ENCODE results near the gene MPC1L. TPM values are rescaled to one million over a fixed set of nuclear protein-coding genes. Genes with fewer than 3 reads are reported as not detected.

The MPC1L gene
- total and polyA plus RNA-seq, 2 of the 4 experiments (the other 2 are of a cell fraction), result not detected

GRCh38 chrX:40671126-40671525, 47.9 kb downstream of the MPC1L start:
- no peak for TF ChIP-seq CEBPB (IDR thresholded peaks at IDR 0.05; ENCODE audit: low read depth, low read length)
- TF ChIP-seq CTCF (conservative IDR thresholded peaks at IDR 0.05; ENCODE audit: low read depth, low read length), result no peak
- no peak for TF ChIP-seq MAZ (IDR thresholded peaks at IDR 0.05; ENCODE audit: borderline replicate concordance, low read depth, low read length)
- TF ChIP-seq NFE2L2 (IDR thresholded peaks at IDR 0.05; ENCODE audit: low read depth, low read length), result no peak
- TF ChIP-seq ELK1 (IDR thresholded peaks at IDR 0.05; ENCODE audit: borderline replicate concordance, low read depth, low read length), result no peak
- TF ChIP-seq FOS (IDR thresholded peaks at IDR 0.05; ENCODE audit: low read depth, low read length), result no peak
- no peak for TF ChIP-seq MXI1 (IDR thresholded peaks at IDR 0.05; ENCODE audit: borderline replicate concordance, low read depth, low read length)
- TF ChIP-seq CHD1 (IDR thresholded peaks at IDR 0.05; ENCODE audit: low read depth, low read length), result no peak
- TF ChIP-seq RFX5 (IDR thresholded peaks at IDR 0.05; ENCODE audit: low read depth, low read length), result no peak
- TF ChIP-seq BHLHE40 (IDR thresholded peaks at IDR 0.05; ENCODE audit: low read depth, low read length), result no peak
- no peak for TF ChIP-seq MAFK (IDR thresholded peaks at IDR 0.05; ENCODE audit: low read depth, low read length)
- no peak for TF ChIP-seq USF2 (IDR thresholded peaks at IDR 0.05; ENCODE audit: low read depth, low read length)
- no peak for TF ChIP-seq SMC3 (IDR thresholded peaks at IDR 0.05; ENCODE audit: low read depth, low read length)
- Histone ChIP-seq H3K9ac (ENCODE audit: low read depth, low read length) (no peak overlapping the region), H2AFZ (replicated peaks; ENCODE audit: low read length, poor library complexity) (no peak overlapping the region), H2BK120ac (ENCODE audit: low read depth, low read length) (no peak overlapping the region), H2AK9ac (replicated peaks; ENCODE audit: low read depth, low read length, poor library complexity) (no peak overlapping the region), H3K4me2 (ENCODE audit: low read depth, low read length) (no peak overlapping the region), H2BK5ac (ENCODE audit: low read depth, low read length, poor library complexity, severe bottlenecking) (no peak overlapping the region), H3K79me1 (ENCODE audit: low read depth in 1 of 2, low read length in 2 of 2) (no peaks in the 10 kb centered on the region), H2BK20ac (ENCODE audit: low read depth, low read length) (no peak overlapping the region), H3K36me3 (ENCODE audit: control insufficient read depth, insufficient read depth, low read length) (peaks cover 19% of the 10 kb centered on the region), H3K9me3 (ENCODE audit: control insufficient read depth, insufficient read depth, low read length) (no peaks in the 10 kb centered on the region), H4K8ac (ENCODE audit: low read depth in 2 of 2, low read length in 2 of 2) (no peak overlapping the region), H3K18ac (ENCODE audit: low read depth, low read length) (no peak overlapping the region), H4K20me1 (ENCODE audit: insufficient read depth, low read length) (no peaks in the 10 kb centered on the region), H2BK15ac (ENCODE audit: low read depth, low read length) (no peak overlapping the region), H3K4me3 (ENCODE audit: insufficient read depth, low read depth, low read length) (no peak overlapping the region), H3K14ac (replicated peaks; ENCODE audit: low read depth, low read length) (no peak overlapping the region), H4K91ac (ENCODE audit: insufficient read depth, low read depth, low read length) (no peak overlapping the region), H3K56ac (ENCODE audit: extremely low read depth, insufficient read depth, low read length) (no peak overlapping the region), H3K9me1 (ENCODE audit: insufficient read depth, low read length) (no peaks in the 10 kb centered on the region), H3K4ac (ENCODE audit: low read depth, low read length) (no peak overlapping the region), H3K27ac (ENCODE audit: insufficient read depth, low read length) (no peak overlapping the region), H3K23ac (ENCODE audit: low read depth, low read length) (no peak overlapping the region), H3K4me1 (ENCODE audit: control insufficient read depth, insufficient read depth, low read length) (no peaks in the 10 kb centered on the region), H2AK5ac (ENCODE audit: low read depth, low read length) (no peak overlapping the region), H3K27me3 (ENCODE audit: control insufficient read depth, insufficient read depth, low read length) (no peaks in the 10 kb centered on the region; the same call in 1 of the 2 replicates), H4K5ac (ENCODE audit: low read depth, low read length) (no peak overlapping the region)
- intact Hi-C loops (cut with micrococcal nuclease) (no loop called here), in situ Hi-C loops (cut with MboI; ENCODE audit: low sequenced_read_pairs) (loop anchor here (10.0 to 25.0 kb wide), 2 partner anchors 64 to 566 kb away; partner anchors contain the start of gene MED14), dilution Hi-C loops (cut with HindIII; ENCODE audit: low sequenced_read_pairs, unreplicated experiment) (no loop called here)
- 44% methylated on average over 3 of the region's 6 CpGs; no CpG with 5 or more reads in 1 of the 2 experiments for WGBS, 2 experiments (ENCODE audit: extremely low coverage in 2 of 2, insufficient read length in 1 of 2)
- DNase-seq (no peak), ATAC-seq (ENCODE audit: low read depth) (no peak)
- no TSS peak for BruUV-seq (replicated peaks)
- POLR2A ChIA-PET (ENCODE audit: unreplicated experiment), result no interaction called here
- CTCF ChIA-PET, result no interaction called here

Measured in IMR-90 (cell line).